IPS DF 6.9 (cell line): Measurements from ENCODE around the gene TLR10.
"Not testable (repeated sequence)": the region's sequence is repeated elsewhere in the genome, so short reads cannot be mapped to it uniquely, and the experiment has no call there.

Experiments used
- DNase-seq: peaks from one replicate; pipeline ENCODE4 v3.0.0-alpha.2; 2013; ENCODE audit warnings: low read depth, low spot score
- H3K27ac ChIP-seq: one replicate; pipeline ENCODE4 v1.5.1; 2013; ENCODE audit warnings: low read length, control low read depth
- H3K27me3 ChIP-seq: 2 replicates; pipeline ENCODE4 v1.6.1; 2013; ENCODE audit warnings: mild to moderate bottlenecking, low read length; ENCODE audit not compliant: control insufficient read depth, insufficient read depth
- H3K36me3 ChIP-seq: 2 replicates; pipeline ENCODE4 v1.6.1; 2013; ENCODE audit warnings: low read length; ENCODE audit not compliant: control insufficient read depth, insufficient read depth
- H3K4me1 ChIP-seq: 2 replicates; pipeline ENCODE4 v1.6.1; 2013; ENCODE audit warnings: low read length; ENCODE audit not compliant: control insufficient read depth, insufficient read depth
- H3K4me3 ChIP-seq: 2 replicates; pipeline ENCODE4 v1.5.1; 2013; ENCODE audit warnings: mild to moderate bottlenecking, low read length
- H3K9me3 ChIP-seq: 2 replicates; pipeline ENCODE4 v1.6.1; 2013; ENCODE audit warnings: low read length, inconsistent platforms; ENCODE audit not compliant: control insufficient read depth, insufficient read depth
- WGBS: extraction: QIAGEN DNeasy Blood & Tissue Kit; methylation state at CpG from one replicate; pipeline ENCODE4 v1.1.7; 2013; ENCODE audit warnings: mixed read lengths, missing lambda C conversion rate; ENCODE audit not compliant: insufficient read length, insufficient coverage; 5-methylcytosine and 5-hydroxymethylcytosine counted together

TLR10 gene

GRCh38 chr4:38818441-38818976 lies 35.7 kb upstream of the TLR10 start:
- no peak for DNase-seq
- Histone ChIP-seq H3K27me3 (no peaks in the 10 kb centered on the region), H3K36me3 (no peaks in the 10 kb centered on the region), H3K27ac (no peak overlapping the region), H3K4me3 (no peak overlapping the region), H3K9me3 (no peaks in the 10 kb centered on the region), H3K4me1 (no peaks in the 10 kb centered on the region)
- WGBS: no CpG with 5 or more reads among the region's 5 CpGs

GRCh38 chr4:38815885-38816782 lies 33.3 kb upstream of the TLR10 start:
- no peaks in the 10 kb centered on the region for H3K27me3 ChIP-seq
- H3K4me1 ChIP-seq: no peaks in the 10 kb centered on the region
- no peak overlapping the region for H3K4me3 ChIP-seq
- no peak for DNase-seq
- H3K36me3 ChIP-seq: no peaks in the 10 kb centered on the region
- no peak overlapping the region for H3K27ac ChIP-seq
- WGBS: no CpG with 5 or more reads among the region's 3 CpGs
- no peaks in the 10 kb centered on the region for H3K9me3 ChIP-seq

GRCh38 chr4:38814386-38814785 lies 31.6 kb upstream of the TLR10 start:
- Histone ChIP-seq H3K27ac (no peak overlapping the region), H3K36me3 (no peaks in the 10 kb centered on the region), H3K9me3 (no peaks in the 10 kb centered on the region), H3K4me3 (no peak overlapping the region), H3K4me1 (no peaks in the 10 kb centered on the region), H3K27me3 (no peaks in the 10 kb centered on the region)
- WGBS: no CpG with 5 or more reads among the region's 3 CpGs
- DNase-seq: no peak

GRCh38 chr4:38811297-38811696 lies 28.5 kb upstream of the TLR10 start:
- Histone ChIP-seq H3K36me3 (no peaks in the 10 kb centered on the region), H3K27ac (no peak overlapping the region), H3K4me3 (no peak overlapping the region), H3K4me1 (no peaks in the 10 kb centered on the region), H3K27me3 (no peaks in the 10 kb centered on the region), H3K9me3 (no peaks in the 10 kb centered on the region)
- no peak for DNase-seq
- no CpG with 5 or more reads among the region's 6 CpGs for WGBS

DNA sequence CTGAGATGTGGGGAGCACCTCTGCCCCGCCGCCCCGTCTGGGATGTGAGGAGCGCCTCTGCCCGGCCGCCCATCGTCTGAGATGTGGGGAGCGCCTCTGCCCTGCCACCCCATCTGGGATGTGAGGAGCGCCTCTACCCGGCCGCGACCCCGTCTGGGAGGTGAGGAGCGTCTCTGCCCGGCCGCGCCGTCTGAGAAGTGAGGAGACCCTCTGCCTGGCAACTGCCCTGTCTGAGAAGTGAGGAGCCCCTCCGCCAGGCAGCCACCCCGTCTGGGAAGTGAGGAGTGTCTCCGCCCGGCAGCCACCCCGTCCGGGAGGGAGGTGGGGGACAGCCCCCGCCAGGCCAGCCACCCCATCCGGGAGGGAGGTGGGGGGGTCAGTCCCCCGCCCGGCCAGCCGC lies 24.7 kb upstream of the TLR10 start:
- no CpG with 5 or more reads among the region's 29 CpGs for WGBS
- not testable (repeated sequence) for H3K9me3 ChIP-seq, H3K27ac ChIP-seq, H3K36me3 ChIP-seq, H3K4me3 ChIP-seq, H3K27me3 ChIP-seq, DNase-seq, H3K4me1 ChIP-seq

GRCh38 chr4:38806251-38806650 lies 23.5 kb upstream of the TLR10 start:
- not testable (repeated sequence) for H3K4me3 ChIP-seq

DNA sequence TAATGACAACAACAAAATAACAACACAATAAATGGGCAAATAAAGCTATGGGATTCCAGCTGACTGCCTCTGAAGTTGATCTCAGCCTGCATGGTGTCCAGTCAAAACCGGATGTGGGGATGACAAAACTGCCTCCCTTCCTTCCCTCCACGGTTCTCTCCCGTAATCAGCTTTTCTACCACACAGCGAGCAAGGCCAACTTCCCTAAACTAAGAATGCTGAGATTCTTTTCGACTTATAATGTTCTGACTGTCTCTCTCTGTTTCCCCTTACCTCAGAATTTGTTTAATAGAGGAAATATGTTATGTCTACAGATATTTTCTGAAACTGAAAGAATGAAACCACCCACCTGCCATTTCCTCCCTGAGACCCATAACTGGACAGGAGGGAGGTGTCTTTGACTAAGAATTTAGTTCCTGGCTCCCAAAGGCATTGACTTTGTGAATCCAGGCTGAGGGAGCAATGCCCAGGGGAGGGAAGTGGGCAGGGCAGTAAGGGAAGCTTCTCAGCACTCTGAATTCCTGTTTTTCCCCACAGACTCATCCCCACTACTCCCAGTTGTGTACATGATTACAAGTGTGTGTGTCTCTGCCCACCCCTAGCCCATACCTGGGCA lies 22.8 kb upstream of the TLR10 start:
- Histone ChIP-seq H3K4me1 (no peaks in the 10 kb centered on the region), H3K36me3 (no peaks in the 10 kb centered on the region), H3K9me3 (0 out of 2 replicates have a peak, but pooled peaks cover 2% of the 10 kb centered on the region), H3K4me3 (no peak overlapping the region), H3K27ac (no peak overlapping the region), H3K27me3 (no peaks in the 10 kb centered on the region)
- DNase-seq: no peak
- no CpG with 5 or more reads among the region's 5 CpGs for WGBS

More at GRCh38 chr4:38806251-38806650, 23.5 kb upstream of the TLR10 start:
- H3K27me3 ChIP-seq, H3K9me3 ChIP-seq, H3K27ac ChIP-seq, DNase-seq, H3K36me3 ChIP-seq, H3K4me1 ChIP-seq: not testable (repeated sequence)
- 100% methylated on average over 2 of the region's 9 CpGs for WGBS

GRCh38 chr4:38804654-38805295 lies 22.0 kb upstream of the TLR10 start, which contains the start of gene TLR1:
Gene TLR1 (minus strand): TSS chr4:38804791. CDS start chr4:38798831, 5,960 bp downstream.
- DNase-seq: no peak
- H3K36me3 ChIP-seq: no peaks in the 10 kb centered on the region
- H3K27ac ChIP-seq: no peak within 1 kb of the TSS
- WGBS: no CpG with 5 or more reads among the region's 7 CpGs
- no peaks in the 10 kb centered on the region for H3K27me3 ChIP-seq
- no peaks in the 10 kb centered on the region for H3K4me1 ChIP-seq
- H3K4me3 ChIP-seq: no peak within 1 kb of the TSS
- H3K9me3 ChIP-seq: 0 out of 2 replicates have a peak, but pooled peaks cover 2% of the 10 kb centered on the region

- H3K27me3 ChIP-seq: no peaks in the 10 kb centered on the region
- H3K4me3 ChIP-seq: no peak overlapping the region
- H3K9me3 ChIP-seq: 0 out of 2 replicates have a peak, but pooled peaks cover 2% of the 10 kb centered on the region
- H3K4me1 ChIP-seq: no peaks in the 10 kb centered on the region
- WGBS: no CpG with 5 or more reads among the region's 6 CpGs
- H3K36me3 ChIP-seq: no peaks in the 10 kb centered on the region
- no peak overlapping the region for H3K27ac ChIP-seq
- DNase-seq: no peak
Measured at GRCh38 chr4:38803833-38804653, 21.3 kb upstream of the TLR10 start.
